IPS-18c (cell line): Measurements from ENCODE around the gene TBX15.

Source experiments
- H3K4me3 ChIP-seq: 2 replicates; pipeline ENCODE4 v1.7.0; 2013; ENCODE audit warnings: low read depth, mild to moderate bottlenecking, low read length, moderate library complexity; ENCODE audit not compliant: insufficient read depth
- H3K9me3 ChIP-seq: one replicate; pipeline ENCODE4 v1.6.1; 2013; ENCODE audit warnings: mild to moderate bottlenecking, low read length, moderate library complexity; ENCODE audit not compliant: control insufficient read depth, insufficient read depth

TBX15 gene

GRCh38 chr1:118989878-118990378 lies 1.8 kb upstream of the TBX15 start:
- Histone ChIP-seq H3K9me3 (no peaks in the 10 kb centered on the region), H3K4me3 (peak overlapping the region; percentile 53; the same call in 1 of the 2 replicates)

- Histone ChIP-seq H3K4me3 (peak overlapping the region; percentile 53), H3K9me3 (no peaks in the 10 kb centered on the region)
These were observed 1.1 kb upstream of the TBX15 start for GRCh38 chr1:118989006-118989815.

GRCh38 chr1:118987468-118988185 lies 516 bp downstream of the TBX15 start:
- Histone ChIP-seq H3K9me3 (peaks cover 3% of the 10 kb centered on the region), H3K4me3 (peak overlapping the region; percentile 53)

- H3K9me3 ChIP-seq, result peaks cover 3% of the 10 kb centered on the region
- peak overlapping the region; percentile 53 for H3K4me3 ChIP-seq
These were observed 1.3 kb downstream of the TBX15 start for GRCh38 chr1:118986555-118987467.

GRCh38 chr1:118985640-118986554 lies 2.2 kb downstream of the TBX15 start:
- peaks cover 3% of the 10 kb centered on the region for H3K9me3 ChIP-seq
- H3K4me3 ChIP-seq, result 0 out of 2 replicates have a peak overlapping the region, but pooled peaks have one; percentile 53

GRCh38 chr1:118984722-118985639 lies 3.2 kb downstream of the TBX15 start:
- peak overlapping the region; percentile 21; the same call in 1 of the 2 replicates for H3K4me3 ChIP-seq
- H3K9me3 ChIP-seq, result peaks cover 3% of the 10 kb centered on the region

- Histone ChIP-seq H3K4me3 (peak overlapping the region; percentile 21; the same call in 1 of the 2 replicates), H3K9me3 (peaks cover 3% of the 10 kb centered on the region)
These were observed 3.9 kb downstream of the TBX15 start for GRCh38 chr1:118984086-118984721.

GRCh38 chr1:118983558-118984041 lies 4.5 kb downstream of the TBX15 start:
- 0 out of 2 replicates have a peak overlapping the region, but pooled peaks have one; percentile 17 for H3K4me3 ChIP-seq
- peaks cover 3% of the 10 kb centered on the region for H3K9me3 ChIP-seq

- H3K9me3 ChIP-seq, result peaks cover 3% of the 10 kb centered on the region
- H3K4me3 ChIP-seq, result no peak overlapping the region
These were observed 5.2 kb downstream of the TBX15 start for GRCh38 chr1:118982821-118983557.

- H3K9me3 ChIP-seq, result peaks cover 3% of the 10 kb centered on the region
- H3K4me3 ChIP-seq, result no peak overlapping the region
These were observed 5.9 kb downstream of the TBX15 start for GRCh38 chr1:118982266-118982665.

GRCh38 chr1:118981436-118981835 lies 6.7 kb downstream of the TBX15 start:
- Histone ChIP-seq H3K9me3 (peaks cover 3% of the 10 kb centered on the region), H3K4me3 (no peak overlapping the region)

GRCh38 chr1:118979754-118980575 lies 8.2 kb downstream of the TBX15 start:
- H3K4me3 ChIP-seq, result peak overlapping the region; percentile 29; the same call in 1 of the 2 replicates
- peaks cover 3% of the 10 kb centered on the region for H3K9me3 ChIP-seq

- Histone ChIP-seq H3K9me3 (peaks cover 3% of the 10 kb centered on the region), H3K4me3 (peak overlapping the region; percentile 29; the same call in 1 of the 2 replicates)
These were observed 9.0 kb downstream of the TBX15 start for GRCh38 chr1:118978914-118979701.
